ENCODE data around the gene CPOX. TPM values are rescaled to one million over a fixed set of nuclear protein-coding genes. Genes with fewer than 3 reads are reported as not detected.

The CPOX gene
- total and polyA plus RNA-seq, 2 of the 8 experiments (the other 6 are each of a cell fraction or from before 2014, with no cell fraction given): 17.4 to 27.0 TPM

DNA sequence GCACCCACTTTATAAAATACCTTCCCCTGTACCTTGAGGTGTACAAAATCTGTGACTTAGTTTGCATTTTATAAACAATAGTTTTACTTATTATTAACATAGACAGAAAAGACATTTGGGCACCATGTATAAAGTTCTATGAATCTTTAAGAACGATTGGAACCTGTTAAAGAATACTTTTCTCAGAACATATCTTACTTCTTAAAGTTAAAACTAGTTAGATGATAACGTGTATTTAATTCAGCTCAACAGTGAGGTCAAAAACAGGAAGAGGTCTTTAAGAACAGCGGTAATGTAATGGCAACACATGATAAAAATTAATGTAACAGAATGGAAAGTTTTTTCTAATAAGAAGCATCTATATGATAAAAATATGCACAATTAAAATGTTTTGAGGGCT, 25.0 kb downstream of the CPOX start (continued):
- TF ChIP-seq SIX5 (IDR thresholded peaks at IDR 0.05; ENCODE audit: low read depth, low read length): no peak
